KMS-11 (cell line): ENCODE measurements around the gene ENKD1.

Experiments used
- H2AFZ ChIP-seq: fragments of 200-600 bp; sonication (generic); 2 replicates; pipeline ENCODE4 v1.6.1; 2016; ENCODE audit warnings: antibody characterized with exemption, mixed run types, low read depth
- H3K27ac ChIP-seq: fragments of 200-600 bp; sonication (generic); 2 replicates; pipeline ENCODE4 v1.6.1; 2016; ENCODE audit warnings: mild to moderate bottlenecking, mixed run types
- H3K27me3 ChIP-seq: fragments of 200-600 bp; sonication (generic); 2 replicates; pipeline ENCODE4 v1.6.1; 2017; ENCODE audit warnings: mild to moderate bottlenecking, low read depth, mixed run types, moderate library complexity; ENCODE audit not compliant: insufficient read depth
- H3K36me3 ChIP-seq: fragments of 200-600 bp; sonication (generic); 2 replicates; pipeline ENCODE4 v1.6.1; 2017; ENCODE audit warnings: mild to moderate bottlenecking, mixed run types; ENCODE audit not compliant: insufficient read depth
- H3K4me1 ChIP-seq: fragments of 200-600 bp; sonication (generic); 2 replicates; pipeline ENCODE4 v1.6.1; 2016; ENCODE audit warnings: mild to moderate bottlenecking, low read depth, mixed run types; ENCODE audit not compliant: poor library complexity, severe bottlenecking
- H3K4me2 ChIP-seq: fragments of 200-600 bp; sonication (generic); 2 replicates; pipeline ENCODE4 v1.7.0; 2016; ENCODE audit warnings: mild to moderate bottlenecking, mixed run types
- H3K4me3 ChIP-seq: fragments of 200-600 bp; sonication (generic); IDR thresholded peaks from 2 replicates; pipeline ENCODE4 v1.6.1; 2017; ENCODE audit warnings: low read depth, low read length, mixed read lengths; ENCODE audit not compliant: insufficient read depth
- H3K79me2 ChIP-seq: fragments of 200-600 bp; sonication (generic); 2 replicates; pipeline ENCODE4 v1.6.1; 2016; ENCODE audit warnings: low read depth, mixed run types; ENCODE audit not compliant: insufficient read depth
- H3K9ac ChIP-seq: fragments of 200-600 bp; sonication (generic); 2 replicates; pipeline ENCODE4 v1.6.1; 2016; ENCODE audit warnings: mild to moderate bottlenecking, mixed run types
- H4K20me1 ChIP-seq: fragments of 200-600 bp; sonication (generic); 2 replicates; pipeline ENCODE4 v1.6.1; 2016; ENCODE audit warnings: mild to moderate bottlenecking, mixed run types; ENCODE audit not compliant: insufficient read depth
- CTCF ChIP-seq: fragments of 200-600 bp; sonication (generic); conservative IDR thresholded peaks from 2 replicates; pipeline ENCODE4 v1.6.1; 2017; ENCODE audit warnings: low read depth, mild to moderate bottlenecking, antibody characterized with exemption, low read length, moderate library complexity, mixed read lengths

ENKD1 gene

GRCh38 chr16:67685388-67686112 is 19.0 kb upstream of the ENKD1 start:
- no peaks in the 10 kb centered on the region for H3K4me1 ChIP-seq
- H3K27ac ChIP-seq, result no peak overlapping the region
- no peak overlapping the region for H3K4me3 ChIP-seq
- H3K79me2 ChIP-seq, result no peaks in the 10 kb centered on the region
- no peaks in the 10 kb centered on the region for H4K20me1 ChIP-seq
- H2AFZ ChIP-seq, result no peak overlapping the region
- TF ChIP-seq CTCF, result no peak
- no peaks in the 10 kb centered on the region for H3K36me3 ChIP-seq
- H3K27me3 ChIP-seq, result no peaks in the 10 kb centered on the region
- no peak overlapping the region for H3K4me2 ChIP-seq
- H3K9ac ChIP-seq, result no peak overlapping the region

GRCh38 chr16:67683767-67684166 is 17.2 kb upstream of the ENKD1 start:
- Histone ChIP-seq H3K27me3 (no peaks in the 10 kb centered on the region), H3K79me2 (no peaks in the 10 kb centered on the region), H3K4me2 (no peak overlapping the region), H3K36me3 (no peaks in the 10 kb centered on the region), H3K9ac (no peak overlapping the region), H2AFZ (no peak overlapping the region), H4K20me1 (no peaks in the 10 kb centered on the region), H3K4me1 (no peaks in the 10 kb centered on the region), H3K27ac (no peak overlapping the region), H3K4me3 (no peak overlapping the region)
- no peak for TF ChIP-seq CTCF

GRCh38 chr16:67679935-67680897 is 13.7 kb upstream of the ENKD1 start:
- no peak for TF ChIP-seq CTCF
- no peaks in the 10 kb centered on the region for H3K36me3 ChIP-seq

GRCh38 chr16:67678354-67679023 is 11.9 kb upstream of the ENKD1 start:
- Histone ChIP-seq H3K27me3 (no peaks in the 10 kb centered on the region), H3K9ac (no peak overlapping the region), H3K27ac (no peak overlapping the region), H3K4me1 (no peaks in the 10 kb centered on the region), H3K4me3 (no peak overlapping the region), H3K79me2 (no peaks in the 10 kb centered on the region), H3K36me3 (no peaks in the 10 kb centered on the region), H2AFZ (no peak overlapping the region), H4K20me1 (no peaks in the 10 kb centered on the region), H3K4me2 (no peak overlapping the region)
- no peak for TF ChIP-seq CTCF

More at GRCh38 chr16:67679935-67680897, 13.7 kb upstream of the ENKD1 start:
- Histone ChIP-seq H3K4me3 (no peak overlapping the region), H3K27me3 (no peaks in the 10 kb centered on the region), H2AFZ (no peak overlapping the region), H3K79me2 (no peaks in the 10 kb centered on the region), H3K27ac (no peak overlapping the region), H3K9ac (no peak overlapping the region), H3K4me1 (no peaks in the 10 kb centered on the region), H3K4me2 (no peak overlapping the region), H4K20me1 (no peaks in the 10 kb centered on the region)
